Mucosa of descending colon (tissue), 3 donors: Measurements from ENCODE around the gene OR2K2. TPM values are rescaled to one million over a fixed set of nuclear protein-coding genes. Genes with fewer than 3 reads are reported as not detected.
A peak's percentile ranks its signal among the peaks of the same experiment; 100 is the strongest.
"Not testable (repeated sequence)": the region's sequence is repeated elsewhere in the genome, so short reads cannot be mapped to it uniquely, and the experiment has no call there.

ENCODE experiments used
- ATAC-seq: fragments of 200-7000 bp; cut with Tn5 transposase; one replicate; pipeline ENCODE4 v1.9.1; 2020; ENCODE audit warnings: mild to moderate bottlenecking, moderate library complexity
- DNase-seq, 3 donors: peaks; one replicate each; pipeline ENCODE4 v3.0.0-alpha.2; 2020
- H3K36me3 ChIP-seq: fragments of 200-600 bp; one replicate; pipeline ENCODE4 v1.8.0; 2021; ENCODE audit warnings: low read depth, mild to moderate bottlenecking
- H3K4me1 ChIP-seq: fragments of 200-600 bp; one replicate; pipeline ENCODE4 v1.8.0; 2021; ENCODE audit warnings: low read depth, mild to moderate bottlenecking
- H3K4me3 ChIP-seq: fragments of 200-600 bp; one replicate; pipeline ENCODE4 v1.8.0; 2021; ENCODE audit warnings: mild to moderate bottlenecking
- H3K9me3 ChIP-seq: fragments of 200-600 bp; one replicate; pipeline ENCODE4 v1.8.0; 2021; ENCODE audit warnings: mild to moderate bottlenecking
- intact Hi-C, 2 donors: fragments of 100-400 bp; cut with DNase I in 1 of 2; cut with micrococcal nuclease in 1 of 2; formaldehyde crosslinking; loops; one replicate each; pipeline versions ENCODE4 v1.11.0 to v1.11.1; 2022; cut with DNase I, micrococcal nuclease
- total RNA-seq, 3 donors: library from RNA; stranded (reverse); fragmentation: NEBNext Ultra II Directional in 2 of 3; extraction: Animal tissue kit (Norgen Biotek cat#: 25700) in 2 of 3; gene quantifications; one replicate each; pipeline versions ENCODE4 v1.2.1 to v1.2.4, GENCODE V29; 2021 to 2023
- TF ChIP-seq, protein P1 (sequence below): fragments of 200-600 bp; IDR thresholded peaks from one replicate; pipeline ENCODE4 v1.8.0; 2022; ENCODE audit warnings: antibody characterized with exemption, mild to moderate bottlenecking
- donor health status: DM: no; HTN: no; CAD: no; lungs with moderate emphysema.
- donor health status: DM: no; HTN: no; CAD: no.
- donor health status: DM: no; HTN: yes; CAD: no.

OR2K2 gene
- total RNA-seq, 3 donors from 2014 or later = not detected

DNA sequence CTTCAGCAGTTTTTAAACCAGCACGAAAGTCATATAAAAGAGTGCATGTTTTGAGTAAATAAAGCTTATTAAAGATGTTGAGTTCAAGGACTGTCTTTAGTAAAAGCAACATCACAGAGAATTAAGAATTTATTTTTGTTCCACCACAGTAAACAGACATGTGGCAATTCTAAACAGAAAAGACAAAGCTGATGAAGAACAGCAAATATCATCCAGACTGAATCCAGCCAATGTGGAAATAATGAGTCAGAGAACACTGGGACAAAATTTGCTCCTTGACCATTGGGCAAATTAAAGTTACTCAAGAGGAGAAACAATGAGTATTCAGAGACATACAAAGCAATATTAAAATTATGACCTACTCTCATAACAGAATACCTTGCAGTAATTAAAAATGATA is 28.8 kb downstream of the OR2K2 start:
- ATAC-seq = no peak

DNA sequence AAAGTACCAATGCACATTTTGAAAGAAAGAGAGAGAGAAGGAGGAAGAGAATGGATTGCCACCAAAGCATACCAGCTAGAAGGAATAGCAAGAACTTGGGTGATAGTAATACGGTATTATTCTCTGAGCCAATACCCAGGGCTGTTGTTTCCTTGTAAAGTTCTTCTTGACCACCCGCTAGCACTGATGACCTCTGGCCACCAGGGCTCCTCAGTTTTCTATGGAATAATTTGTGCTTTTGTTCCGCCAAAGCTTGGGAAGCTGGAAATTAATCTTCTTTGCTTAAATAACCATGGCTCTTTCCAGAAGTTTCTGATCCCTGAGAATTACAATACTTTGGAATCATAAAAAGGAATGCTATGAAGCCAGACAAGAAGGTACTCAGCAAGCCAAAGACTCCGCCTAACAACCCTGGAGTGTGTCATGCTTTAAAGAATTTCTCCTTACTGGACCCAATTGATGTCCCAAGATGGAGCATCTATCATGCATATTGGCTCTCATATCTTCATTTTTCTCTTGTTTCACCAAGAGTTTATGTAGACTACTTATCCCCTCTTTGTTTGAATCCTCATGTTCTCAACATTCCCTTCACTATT is 29.8 kb downstream of the OR2K2 start:
- no peak for ATAC-seq
- TF ChIP-seq, protein P1, sequence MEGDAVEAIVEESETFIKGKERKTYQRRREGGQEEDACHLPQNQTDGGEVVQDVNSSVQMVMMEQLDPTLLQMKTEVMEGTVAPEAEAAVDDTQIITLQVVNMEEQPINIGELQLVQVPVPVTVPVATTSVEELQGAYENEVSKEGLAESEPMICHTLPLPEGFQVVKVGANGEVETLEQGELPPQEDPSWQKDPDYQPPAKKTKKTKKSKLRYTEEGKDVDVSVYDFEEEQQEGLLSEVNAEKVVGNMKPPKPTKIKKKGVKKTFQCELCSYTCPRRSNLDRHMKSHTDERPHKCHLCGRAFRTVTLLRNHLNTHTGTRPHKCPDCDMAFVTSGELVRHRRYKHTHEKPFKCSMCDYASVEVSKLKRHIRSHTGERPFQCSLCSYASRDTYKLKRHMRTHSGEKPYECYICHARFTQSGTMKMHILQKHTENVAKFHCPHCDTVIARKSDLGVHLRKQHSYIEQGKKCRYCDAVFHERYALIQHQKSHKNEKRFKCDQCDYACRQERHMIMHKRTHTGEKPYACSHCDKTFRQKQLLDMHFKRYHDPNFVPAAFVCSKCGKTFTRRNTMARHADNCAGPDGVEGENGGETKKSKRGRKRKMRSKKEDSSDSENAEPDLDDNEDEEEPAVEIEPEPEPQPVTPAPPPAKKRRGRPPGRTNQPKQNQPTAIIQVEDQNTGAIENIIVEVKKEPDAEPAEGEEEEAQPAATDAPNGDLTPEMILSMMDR = no peak
- intact Hi-C loops = loop anchor here in 1 of 2 donors (5.0 kb wide), 1 partner anchor 663 kb away; no protein-coding TSS in a partner anchor
- no peak overlapping the region for H3K4me3 ChIP-seq
- H3K9me3 ChIP-seq = no peaks in the 10 kb centered on the region
- H3K36me3 ChIP-seq = no peaks in the 10 kb centered on the region
- no peak for DNase-seq
- no peaks in the 10 kb centered on the region for H3K4me1 ChIP-seq

More for the DNA sequence above, 28.8 kb downstream of the OR2K2 start:
- DNase-seq = no peak
- H3K4me1 ChIP-seq = no peaks in the 10 kb centered on the region
- TF ChIP-seq, protein P1 = no peak
- H3K9me3 ChIP-seq = no peaks in the 10 kb centered on the region
- no peak overlapping the region for H3K4me3 ChIP-seq
- no peaks in the 10 kb centered on the region for H3K36me3 ChIP-seq
- intact Hi-C loops = loop anchor here in 1 of 2 donors (5.0 kb wide), 1 partner anchor 664 kb away; no protein-coding TSS in a partner anchor

DNA sequence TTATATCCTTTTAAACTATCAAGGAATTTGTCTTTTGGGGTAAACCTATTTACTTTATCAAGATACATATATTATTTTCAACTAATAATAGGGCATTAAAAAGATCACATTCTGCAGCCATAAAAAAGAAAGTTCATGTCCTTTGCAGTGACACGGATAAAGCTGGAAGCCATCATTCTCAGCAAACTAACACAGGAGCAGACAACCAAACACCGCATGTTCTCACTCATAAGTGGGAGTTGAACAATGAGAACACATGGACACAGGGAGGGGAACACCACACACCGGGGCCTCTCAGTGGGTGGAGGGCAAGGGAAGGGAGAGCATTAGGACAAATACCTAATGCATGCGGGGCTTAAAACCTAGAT is 30.4 kb downstream of the OR2K2 start:
- TF ChIP-seq, protein P1 = peak; percentile 27
- DNase-seq, H3K9me3 ChIP-seq, H3K36me3 ChIP-seq, ATAC-seq, H3K4me3 ChIP-seq, H3K4me1 ChIP-seq: not testable (repeated sequence)
- intact Hi-C loops = loop anchor here in 1 of 2 donors (5.0 kb wide), 1 partner anchor 662 kb away; no protein-coding TSS in a partner anchor

DNA sequence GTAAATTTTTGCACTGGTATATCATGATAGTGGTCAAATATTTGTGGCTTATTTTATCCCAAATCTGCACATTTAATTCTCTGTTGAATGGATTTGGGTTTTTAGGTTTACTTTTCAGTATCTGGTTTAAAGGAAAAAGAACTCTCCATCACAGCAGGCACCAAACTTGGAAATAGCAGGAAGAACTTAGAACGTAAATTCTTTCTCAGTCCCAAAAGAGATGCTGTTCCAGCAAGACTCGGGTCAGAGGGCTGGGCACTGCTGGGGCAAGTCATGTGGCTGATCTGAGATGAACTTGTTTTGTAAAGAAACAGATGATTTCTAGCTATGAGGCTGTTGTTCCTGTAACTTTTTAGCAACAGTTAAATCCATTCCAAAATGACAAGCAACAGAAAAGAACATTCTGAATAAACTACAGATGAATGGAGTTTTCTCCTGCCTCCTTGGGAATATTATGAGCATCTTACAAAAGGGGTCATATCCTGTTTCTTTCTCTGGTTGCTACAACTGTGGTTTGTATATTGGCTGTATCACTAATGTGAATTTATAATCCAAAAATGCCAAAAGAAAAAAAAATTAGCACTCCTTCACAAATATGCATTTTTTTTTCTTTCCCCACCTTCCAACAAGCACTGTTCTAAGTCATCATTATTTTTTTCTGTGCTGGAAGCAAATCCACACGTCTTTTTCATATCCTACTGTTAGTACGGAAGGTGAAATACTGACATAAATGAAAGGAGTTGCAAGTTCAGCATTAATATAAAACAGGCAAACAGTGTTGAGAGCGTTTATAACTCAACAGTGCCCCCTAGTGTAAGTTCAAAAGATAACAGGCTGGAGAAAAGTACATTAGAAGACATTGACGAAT is 31.1 kb downstream of the OR2K2 start:
- H3K4me3 ChIP-seq = no peak overlapping the region

DNA sequence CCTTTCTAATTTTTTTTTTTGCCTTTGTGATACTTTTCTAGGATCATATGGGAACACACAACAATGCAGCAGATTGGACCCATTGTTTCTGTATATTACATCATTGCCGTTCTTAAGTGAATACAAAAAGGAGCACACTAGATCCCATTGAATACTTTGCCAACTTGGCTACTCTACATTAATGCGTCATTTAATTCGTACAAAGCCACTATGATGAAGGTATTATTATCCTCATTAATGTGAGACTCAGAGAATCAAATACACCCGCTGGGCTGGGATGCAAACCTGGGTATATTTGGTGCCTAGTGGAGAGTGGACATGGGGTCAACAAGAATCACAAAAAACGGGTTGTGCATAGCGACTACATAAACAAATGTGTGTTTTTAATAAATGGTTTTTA is 31.9 kb downstream of the OR2K2 start:
- intact Hi-C loops = loop anchor here in 1 of 2 donors (5.0 kb wide), 1 partner anchor 661 kb away; no protein-coding TSS in a partner anchor
- no peak for ATAC-seq
- H3K36me3 ChIP-seq = no peaks in the 10 kb centered on the region

More for the DNA sequence above, 31.1 kb downstream of the OR2K2 start:
- H3K36me3 ChIP-seq = no peaks in the 10 kb centered on the region
- intact Hi-C loops = loop anchor here in 1 of 2 donors (5.0 kb wide), 1 partner anchor 662 kb away; no protein-coding TSS in a partner anchor
- DNase-seq (peak in 2 of 3 donors; percentile 34 to 53), ATAC-seq (peak; percentile 82)
- no peaks in the 10 kb centered on the region for H3K9me3 ChIP-seq
- TF ChIP-seq, protein P1 = no peak
- H3K4me1 ChIP-seq = no peaks in the 10 kb centered on the region

More for the DNA sequence above, 31.9 kb downstream of the OR2K2 start:
- no peak for DNase-seq
- Histone ChIP-seq H3K9me3 (no peaks in the 10 kb centered on the region), H3K4me1 (no peaks in the 10 kb centered on the region), H3K4me3 (no peak overlapping the region)
- TF ChIP-seq, protein P1 = no peak
